H1 (cell line): ENCODE measurements around the gene RAD23B. TPM values are rescaled to one million over a fixed set of nuclear protein-coding genes. Genes with fewer than 3 reads are reported as not detected.

ENCODE experiments used
- CTCF ChIA-PET: fragments of 300-600 bp; sonication (Branson Sonifier 250); formaldehyde crosslinking; loops from one replicate; lab custom pipeline; 2021; ENCODE audit not compliant: partially characterized antibody; lab: Charles Lee
- POLR2A ChIA-PET: fragments of 300-600 bp; sonication (Branson Sonifier 250); formaldehyde crosslinking; loops from one replicate; lab custom pipeline; 2021; ENCODE audit warnings: inconsistent platforms; ENCODE audit not compliant: partially characterized antibody; lab: Charles Lee
- DNase-seq, 2 experiments: peaks; one replicate each; pipeline versions ENCODE4 v3.0.0 to v3.0.0-alpha.2; 2010 to 2022; ENCODE audit warnings: low spot score in 2 of 2, low read depth in 1 of 2, mixed read lengths in 1 of 2
- FAIRE-seq: peaks from 2 replicates; lab custom pipeline; 2011; peaks lifted over from hg19 to GRCh38; lab: Jason Lieb, UNC
- H2AFZ ChIP-seq: 2 replicates; pipeline ENCODE4 v1.8.1; 2012; ENCODE audit warnings: low read length, inconsistent platforms
- H2AK5ac ChIP-seq: 2 replicates; pipeline ENCODE4 v1.6.1; 2013; ENCODE audit warnings: low read depth, low read length
- H2BK120ac ChIP-seq: replicated peaks from 2 replicates; pipeline ENCODE3; 2013; ENCODE audit warnings: low read depth, low read length, inconsistent platforms
- H2BK12ac ChIP-seq: 2 replicates; pipeline ENCODE4 v1.6.1; 2013; ENCODE audit warnings: low read depth, low read length
- H2BK15ac ChIP-seq: 2 replicates; pipeline ENCODE4 v1.6.1; 2013; ENCODE audit warnings: low read length
- H2BK20ac ChIP-seq: 2 replicates; pipeline ENCODE4 v1.6.1; 2013; ENCODE audit warnings: low read length
- H2BK5ac ChIP-seq: 2 replicates; pipeline ENCODE4 v1.6.1; 2013; ENCODE audit warnings: low read depth, low read length
- H3K14ac ChIP-seq: 2 replicates; pipeline ENCODE4 v1.6.1; 2013; ENCODE audit warnings: inconsistent platforms; ENCODE audit not compliant: insufficient read length
- H3K18ac ChIP-seq: 2 replicates; pipeline ENCODE4 v1.6.1; 2013; ENCODE audit warnings: low read length; ENCODE audit errors: extremely low read depth
- H3K23ac ChIP-seq: 2 replicates; pipeline ENCODE4 v1.6.1; 2013; ENCODE audit warnings: inconsistent platforms; ENCODE audit not compliant: insufficient read length
- H3K23me2 ChIP-seq: 2 replicates; pipeline ENCODE4 v1.6.1; 2013; ENCODE audit warnings: low read depth, low read length
- H3K27ac ChIP-seq: 2 replicates; pipeline ENCODE4 v1.6.1; 2011; ENCODE audit warnings: low read depth, low read length, inconsistent platforms
- H3K27me3 ChIP-seq, 4 experiments: replicated peaks in 1 of 4; 1 replicate in 1 of 4; 2 replicates in 3 of 4; pipeline versions ENCODE4 v1.6.1 to v1.8.1; 2011 to 2013; ENCODE audit warnings: low read length in 3 of 4, mild to moderate bottlenecking in 3 of 4, inconsistent platforms in 2 of 4, mixed read lengths in 2 of 4, moderate library complexity in 1 of 4; ENCODE audit not compliant: control insufficient read depth in 3 of 4, insufficient read depth in 3 of 4; ENCODE audit errors: extremely low read depth in 1 of 4
- H3K36me3 ChIP-seq, 4 experiments: 2 replicates each; pipeline versions ENCODE4 v1.6.1 to v1.8.1; 2011 to 2013; ENCODE audit warnings: mild to moderate bottlenecking in 4 of 4, low read length in 3 of 4, moderate library complexity in 2 of 4, control low read depth in 1 of 4, inconsistent platforms in 1 of 4; ENCODE audit not compliant: insufficient read depth in 4 of 4, control insufficient read depth in 2 of 4
- H3K4ac ChIP-seq: replicated peaks from 2 replicates; pipeline ENCODE3; 2013; ENCODE audit warnings: low read length, low read depth, mixed read lengths, inconsistent platforms; ENCODE audit not compliant: insufficient read length
- H3K4me1 ChIP-seq, 4 experiments: replicated peaks in 1 of 4; 1 replicate in 1 of 4; 2 replicates in 3 of 4; pipeline versions ENCODE4 v1.6.1 to v1.8.1; 2011 to 2013; ENCODE audit warnings: low read length in 3 of 4, inconsistent platforms in 2 of 4, mixed read lengths in 1 of 4; ENCODE audit not compliant: insufficient read depth in 4 of 4, control insufficient read depth in 3 of 4
- H3K4me2 ChIP-seq, 2 experiments: 2 replicates each; pipeline versions ENCODE4 v1.6.1 to v1.8.1; 2011 to 2013; ENCODE audit warnings: low read depth in 2 of 2, low read length in 2 of 2, control low read depth in 1 of 2, inconsistent platforms in 1 of 2, mild to moderate bottlenecking in 1 of 2; ENCODE audit not compliant: insufficient read depth in 1 of 2
- H3K4me3 ChIP-seq, 4 experiments: fragments of 200-600, 300-600 bp in 1 of 4; sonication (generic), shearing (Covaris generic), sonication (Bioruptor Twin) in 1 of 4; 2 replicates each; pipeline versions ENCODE4 v1.5.1 to v1.8.1; 2011 to 2016; ENCODE audit warnings: low read length in 4 of 4, low read depth in 3 of 4, control low read depth in 2 of 4, inconsistent platforms in 2 of 4, mild to moderate bottlenecking in 2 of 4, mixed read lengths in 1 of 4, moderate library complexity in 1 of 4; ENCODE audit not compliant: insufficient read depth in 2 of 4; ENCODE audit errors: extremely low read depth in 1 of 4
- H3K56ac ChIP-seq: replicated peaks from 2 replicates; pipeline ENCODE3; 2013; ENCODE audit warnings: low read depth, mild to moderate bottlenecking, mixed read lengths, low read length, inconsistent platforms; ENCODE audit not compliant: insufficient read length
- H3K79me1 ChIP-seq: 2 replicates; pipeline ENCODE4 v1.6.1; 2013; ENCODE audit warnings: low read depth, low read length, control low read depth
- H3K79me2 ChIP-seq, 2 experiments: 2 replicates each; pipeline versions ENCODE4 v1.6.1 to v1.8.1; 2012 to 2013; ENCODE audit warnings: low read length in 2 of 2, mild to moderate bottlenecking in 2 of 2, inconsistent platforms in 1 of 2; ENCODE audit not compliant: insufficient read depth in 2 of 2, control insufficient read depth in 1 of 2
- H3K9ac ChIP-seq, 4 experiments: replicated peaks in 1 of 4; 1 replicate in 1 of 4; 2 replicates in 3 of 4; pipeline versions ENCODE4 v1.6.1 to v1.8.1; 2011 to 2013; ENCODE audit warnings: low read depth in 3 of 4, low read length in 3 of 4, control low read depth in 2 of 4, mild to moderate bottlenecking in 2 of 4, moderate library complexity in 2 of 4, inconsistent platforms in 1 of 4; ENCODE audit errors: extremely low read depth in 1 of 4
- H3K9me3 ChIP-seq, 2 experiments: 2 replicates each; pipeline versions ENCODE4 v1.6.1 to v1.8.1; 2012 to 2013; ENCODE audit warnings: mild to moderate bottlenecking in 2 of 2, moderate library complexity in 2 of 2, control low read depth in 1 of 2, inconsistent platforms in 1 of 2, low read depth in 1 of 2, low read length in 1 of 2, mixed read lengths in 1 of 2; ENCODE audit not compliant: insufficient read depth in 2 of 2
- H4K20me1 ChIP-seq, 2 experiments: replicated peaks in 1 of 2; 2 replicates each; pipeline versions ENCODE3 to v1.8.1; 2011 to 2013; ENCODE audit warnings: inconsistent platforms in 2 of 2, low read length in 2 of 2, mild to moderate bottlenecking in 1 of 2; ENCODE audit not compliant: insufficient read depth in 2 of 2, control insufficient read depth in 1 of 2
- H4K5ac ChIP-seq: 2 replicates; pipeline ENCODE4 v1.6.1; 2013; ENCODE audit warnings: low read length, low read depth, mixed read lengths, inconsistent platforms; ENCODE audit not compliant: insufficient read length
- H4K8ac ChIP-seq: 2 replicates; pipeline ENCODE4 v1.8.0; 2013; ENCODE audit warnings: mild to moderate bottlenecking, moderate library complexity, low read length, inconsistent platforms; ENCODE audit not compliant: insufficient read depth; ENCODE audit errors: extremely low read depth
- H4K91ac ChIP-seq: replicated peaks from 2 replicates; pipeline ENCODE3; 2013; ENCODE audit warnings: low read length, mixed read lengths, inconsistent platforms; ENCODE audit not compliant: insufficient read length
- EP300 ChIP-seq, 2 experiments: IDR thresholded peaks; 1 replicate in 1 of 2; 2 replicates in 1 of 2; pipeline ENCODE4 v1.6.1; 2011 to 2012; ENCODE audit warnings: low read depth in 2 of 2, low read length in 2 of 2, mild to moderate bottlenecking in 2 of 2, borderline replicate concordance in 1 of 2, inconsistent platforms in 1 of 2, moderate library complexity in 1 of 2
- GTF2F1 ChIP-seq: IDR thresholded peaks from 2 replicates; pipeline ENCODE4 v1.6.1; 2012; ENCODE audit warnings: low read depth, low read length, improper control_type of control experiment, borderline replicate concordance
- POLR2AphosphoS5 ChIP-seq: IDR thresholded peaks from 2 replicates; pipeline ENCODE4 v1.6.1; 2011; ENCODE audit warnings: low read depth, low read length
- RBBP5 ChIP-seq: IDR thresholded peaks from 2 replicates; pipeline ENCODE4 v1.7.1; 2012; ENCODE audit warnings: low read depth, mild to moderate bottlenecking, inconsistent platforms, low read length, moderate library complexity, borderline replicate concordance
- RNF2 ChIP-seq: fragments of 200-900, 300-1000 bp; sonication (generic); IDR thresholded peaks from 2 replicates; pipeline ENCODE4 v1.7.1; 2016; ENCODE audit warnings: borderline replicate concordance, low read depth, mild to moderate bottlenecking, antibody characterized with exemption, low read length; ENCODE audit not compliant: poor library complexity, severe bottlenecking; ENCODE audit errors: missing control alignments
- SIN3A ChIP-seq, 2 experiments: IDR thresholded peaks in 1 of 2; conservative IDR thresholded peaks in 1 of 2; 2 replicates each; pipeline ENCODE4 v1.6.1; 2011 to 2012; ENCODE audit warnings: low read length in 2 of 2, improper control_type of control experiment in 1 of 2, low read depth in 1 of 2, mild to moderate bottlenecking in 1 of 2
- SIX5 ChIP-seq: IDR thresholded peaks from 2 replicates; pipeline ENCODE4 v1.6.1; 2011; ENCODE audit warnings: mild to moderate bottlenecking, low read depth, low read length
- YY1 ChIP-seq: IDR thresholded peaks from 2 replicates; pipeline ENCODE4 v1.6.1; 2011; ENCODE audit warnings: low read depth, mild to moderate bottlenecking, low read length
- WGBS, 2 experiments: shearing (Covaris generic) in 1 of 2; methylation state at CpG; one replicate each; pipeline versions ENCODE4 v1.1.6 to v1.1.7; 2013 to 2015; ENCODE audit warnings: low lambda C conversion rate in 2 of 2, mixed read lengths in 2 of 2, inconsistent platforms in 1 of 2, low coverage in 1 of 2, missing lambda C conversion rate in 1 of 2; ENCODE audit not compliant: insufficient replicate concordance in 2 of 2, insufficient coverage in 1 of 2, insufficient read length in 1 of 2; ENCODE audit errors: extremely low coverage in 1 of 2, missing lambda C conversion rate in 1 of 2; 5-methylcytosine and 5-hydroxymethylcytosine counted together
- polyA plus RNA-seq, 7 experiments: library from polyadenylated mRNA; depleted of rRNA in 3 of 7; stranded (reverse) in 5 of 7; unstranded in 2 of 7; fragments of >200 nt in 5 of 7; fragments of 200-250 nt in 2 of 7; gene quantifications; 1 replicate in 5 of 7; 2 replicates in 1 of 7; 4 replicates in 1 of 7; pipeline versions ENCODE4 v1.2.1 to v1.2.3, GENCODE V29; 2011 to 2013; ENCODE audit warnings: missing spikeins in 2 of 7, mixed read lengths in 2 of 7
- total RNA-seq: library from RNA; stranded (reverse); fragmentation: NEBNext Ultra II Directional; extraction: Animal tissue kit (Norgen Biotek cat#: 25700); gene quantifications from 2 replicates; pipeline ENCODE4 v1.2.1, GENCODE V29; 2021
- TF ChIP-seq, protein P1 (sequence below): IDR thresholded peaks from 2 replicates; pipeline ENCODE4 v1.6.1; 2012; ENCODE audit warnings: low read length, inconsistent platforms

The RAD23B gene
- total and polyA plus RNA-seq, 2 of the 8 experiments (the other 6 are each of a cell fraction or from before 2014, with no cell fraction given) = 97.1 to 165 TPM

GRCh38 chr9:107330420-107330819, 47.3 kb downstream of the RAD23B start:
- H3K79me1 ChIP-seq = no peaks in the 10 kb centered on the region
- H2BK120ac ChIP-seq = no peak overlapping the region
- H2BK5ac ChIP-seq = no peak overlapping the region
- H2BK15ac ChIP-seq = no peak overlapping the region
- H2AK5ac ChIP-seq = no peak overlapping the region
- no peaks in the 10 kb centered on the region for H3K4me1 ChIP-seq
- H3K9me3 ChIP-seq = no peaks in the 10 kb centered on the region
- no peak for DNase-seq
- no peaks in the 10 kb centered on the region for H3K23me2 ChIP-seq
- no peak overlapping the region for H3K4ac ChIP-seq
- no peak overlapping the region for H2AFZ ChIP-seq
- no peak overlapping the region for H2BK20ac ChIP-seq
- CTCF ChIA-PET = no interaction called here
- TF ChIP-seq SIN3A (conservative IDR thresholded peaks at IDR 0.05 in 1 of 2, IDR thresholded peaks at IDR 0.05 in 1 of 2; ENCODE audit: low read depth in 1 of 2, low read length in 2 of 2) (no peak), POLR2AphosphoS5 (no peak), SIX5 (no peak), RBBP5 (no peak), YY1 (no peak), RNF2 (no peak), EP300 (IDR thresholded peaks at IDR 0.05; ENCODE audit: borderline replicate concordance in 1 of 2, low read depth in 2 of 2, low read length in 2 of 2) (no peak), GTF2F1 (no peak)
- TF ChIP-seq, protein P1, sequence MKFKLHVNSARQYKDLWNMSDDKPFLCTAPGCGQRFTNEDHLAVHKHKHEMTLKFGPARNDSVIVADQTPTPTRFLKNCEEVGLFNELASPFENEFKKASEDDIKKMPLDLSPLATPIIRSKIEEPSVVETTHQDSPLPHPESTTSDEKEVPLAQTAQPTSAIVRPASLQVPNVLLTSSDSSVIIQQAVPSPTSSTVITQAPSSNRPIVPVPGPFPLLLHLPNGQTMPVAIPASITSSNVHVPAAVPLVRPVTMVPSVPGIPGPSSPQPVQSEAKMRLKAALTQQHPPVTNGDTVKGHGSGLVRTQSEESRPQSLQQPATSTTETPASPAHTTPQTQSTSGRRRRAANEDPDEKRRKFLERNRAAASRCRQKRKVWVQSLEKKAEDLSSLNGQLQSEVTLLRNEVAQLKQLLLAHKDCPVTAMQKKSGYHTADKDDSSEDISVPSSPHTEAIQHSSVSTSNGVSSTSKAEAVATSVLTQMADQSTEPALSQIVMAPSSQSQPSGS = no peak
- TF ChIP-seq, all 59 proteins: peak for 0
- no peak overlapping the region for H3K9ac ChIP-seq
- peaks cover 0 to 27% of the 10 kb centered on the region in 2 experiments; a peak in 2 of 4 replicates for H3K79me2 ChIP-seq
- H3K18ac ChIP-seq = no peak overlapping the region
- POLR2A ChIA-PET = interaction anchor here (0.6 kb wide), 1 partner anchor 14 kb away, joined by 4 read pairs; no protein-coding TSS in a partner anchor
- WGBS, 2 experiments = 52% methylated on average over 2 of the region's 2 CpGs; no CpG with 5 or more reads in 1 of the 2 experiments
- H4K5ac ChIP-seq = no peak overlapping the region
- peaks cover 4 to 75% (median 36%) of the 10 kb centered on the region in 4 experiments; a peak in 7 of 8 replicates for H3K36me3 ChIP-seq
- H3K23ac ChIP-seq = no peak overlapping the region
- no peaks in the 10 kb centered on the region for H3K27me3 ChIP-seq
- no peak overlapping the region for H4K8ac ChIP-seq
- no peak overlapping the region for H3K56ac ChIP-seq
- no peak overlapping the region for H3K4me2 ChIP-seq
- H3K27ac ChIP-seq = no peak overlapping the region
- H3K4me3 ChIP-seq = no peak overlapping the region
- H4K20me1 ChIP-seq = peaks cover 3% of the 10 kb centered on the region in 2 experiments
- no peak overlapping the region for H3K14ac ChIP-seq
- FAIRE-seq = no peak
- no peak overlapping the region for H4K91ac ChIP-seq
- no peak overlapping the region for H2BK12ac ChIP-seq
